OCI-LY7 (cell line): ENCODE data around the gene CCT7. TPM values are rescaled to one million over a fixed set of nuclear protein-coding genes. Genes with fewer than 3 reads are reported as not detected.

ENCODE experiments used
- BruUV-seq: library from RNA; stranded (reverse); fragments of 400-500 nt; replicated peaks from 2 replicates; lab custom pipeline; 2021; lab: Mats Ljungman, UMichigan
- CTCF ChIA-PET: fragments of 300-600 bp; sonication (Branson Sonifier 250); formaldehyde crosslinking; loops from one replicate; lab custom pipeline; 2022; ENCODE audit warnings: antibody characterized with exemption; ENCODE audit not compliant: unreplicated experiment; lab: Charles Lee
- POLR2A ChIA-PET: fragments of 300-600 bp; sonication (Branson Sonifier 250); formaldehyde crosslinking; loops from one replicate; lab custom pipeline; 2022; ENCODE audit warnings: antibody characterized with exemption; lab: Charles Lee
- DNase-seq: peaks from one replicate; pipeline ENCODE4 v3.0.0-alpha.2; 2015; ENCODE audit warnings: low spot score
- H2AFZ ChIP-seq: fragments of 200-600 bp; sonication (generic), shearing (Covaris generic); 2 replicates; pipeline ENCODE4 v1.6.1; 2014; ENCODE audit warnings: mild to moderate bottlenecking, antibody characterized with exemption, low read length, moderate library complexity
- H3K27ac ChIP-seq: fragments of 200-600 bp; sonication (generic); 2 replicates; pipeline ENCODE4 v1.5.1; 2014; ENCODE audit warnings: mixed run types, low read depth, mild to moderate bottlenecking, moderate library complexity, low read length, inconsistent platforms; ENCODE audit not compliant: poor library complexity, severe bottlenecking
- H3K36me3 ChIP-seq: fragments of 200-600 bp; sonication (generic); 2 replicates; pipeline ENCODE4 v1.6.1; 2014; ENCODE audit warnings: mild to moderate bottlenecking, antibody characterized with exemption, low read length, moderate library complexity, mixed read lengths; ENCODE audit not compliant: insufficient read depth
- H3K4me1 ChIP-seq: fragments of 200-600 bp; sonication (generic); 2 replicates; pipeline ENCODE4 v1.5.1; 2014; ENCODE audit warnings: mild to moderate bottlenecking, low read length; ENCODE audit not compliant: insufficient read depth, poor library complexity, severe bottlenecking
- H3K4me2 ChIP-seq: fragments of 200-600 bp; sonication (generic); 2 replicates; pipeline ENCODE4 v1.6.1; 2014; ENCODE audit warnings: mild to moderate bottlenecking, low read length
- H3K4me3 ChIP-seq: fragments of 200-600 bp; sonication (generic); 2 replicates; pipeline ENCODE4 v1.5.1; 2014; ENCODE audit warnings: mild to moderate bottlenecking, low read depth, low read length; ENCODE audit not compliant: poor library complexity, severe bottlenecking
- H3K79me2 ChIP-seq: fragments of 200-600 bp; sonication (generic); 2 replicates; pipeline ENCODE4 v1.6.1; 2016; ENCODE audit warnings: low read depth, mild to moderate bottlenecking, low read length, moderate library complexity, mixed read lengths; ENCODE audit not compliant: insufficient read depth
- H3K9me2 ChIP-seq: fragments of 200-600 bp; sonication (generic); 2 replicates; pipeline ENCODE4 v1.6.1; 2016; ENCODE audit warnings: mild to moderate bottlenecking, low read length, mixed read lengths; ENCODE audit not compliant: insufficient read depth
- H3K9me3 ChIP-seq: fragments of 200-600 bp; sonication (generic); 2 replicates; pipeline ENCODE4 v1.6.1; 2014; ENCODE audit warnings: mild to moderate bottlenecking, mixed run types, low read length, mixed read lengths
- H4K20me1 ChIP-seq: fragments of 200-600 bp; sonication (generic); 2 replicates; pipeline ENCODE4 v1.6.1; 2014; ENCODE audit warnings: mild to moderate bottlenecking, antibody characterized with exemption, low read length, moderate library complexity, mixed read lengths; ENCODE audit not compliant: insufficient read depth
- EZH2phosphoT487 ChIP-seq: fragments of 200-600 bp; sonication (generic); IDR thresholded peaks from 2 replicates; pipeline ENCODE4 v1.6.1; 2018; ENCODE audit warnings: low read depth, borderline replicate concordance, mild to moderate bottlenecking, mixed run types, antibody characterized with exemption, low read length, moderate library complexity, mixed read lengths
- intact Hi-C: fragments of 100-400 bp; cut with micrococcal nuclease; formaldehyde crosslinking; loops from one replicate; pipeline ENCODE4 v1.10.0; 2022; ENCODE audit not compliant: unreplicated experiment
- total RNA-seq, 2 experiments: library from RNA; depleted of rRNA in 1 of 2; stranded (reverse); fragments of >200 nt in 1 of 2; shearing (Covaris generic) in 1 of 2; gene quantifications; 2 replicates each; pipeline ENCODE4 v1.2.3, GENCODE V29; 2014 to 2022
- TF ChIP-seq, protein P1 (sequence below): fragments of 200-600 bp; sonication (generic); conservative IDR thresholded peaks from 2 replicates; pipeline ENCODE4 v1.5.1; 2014; ENCODE audit warnings: mild to moderate bottlenecking, antibody characterized with exemption, low read length, moderate library complexity, mixed read lengths

Gene CCT7
- total RNA-seq, 2 experiments from 2014 or later, result 334 to 347 TPM

DNA sequence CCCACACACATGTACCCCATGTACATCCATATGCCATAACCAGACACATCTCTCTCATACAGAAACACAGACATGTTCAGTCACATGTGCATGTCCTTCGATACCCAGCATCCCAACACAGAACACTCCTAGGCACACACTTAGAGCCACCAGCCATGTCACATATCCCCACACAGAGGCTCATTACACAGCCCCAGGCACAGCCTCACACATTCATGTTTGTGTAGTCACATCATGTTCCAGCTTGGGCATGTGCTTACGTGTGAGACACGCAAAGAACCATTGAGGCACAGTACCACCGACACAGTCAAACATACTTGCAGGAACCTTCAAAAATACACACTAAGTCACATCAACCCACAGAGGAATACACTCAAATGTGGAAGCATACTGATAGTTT, 32.9 kb downstream of the CCT7 start:
- DNase-seq, result no peak
- Histone ChIP-seq H3K9me2 (no peaks in the 10 kb centered on the region), H3K36me3 (peaks cover 88% of the 10 kb centered on the region), H3K27ac (no peak overlapping the region), H3K4me2 (no peak overlapping the region), H3K9me3 (no peaks in the 10 kb centered on the region), H3K4me3 (no peak overlapping the region), H3K79me2 (peaks cover 18% of the 10 kb centered on the region; the same call in 1 of the 2 replicates), H2AFZ (no peak overlapping the region), H4K20me1 (no peaks in the 10 kb centered on the region), H3K4me1 (peaks cover 7% of the 10 kb centered on the region)
- POLR2A ChIA-PET, result no interaction called here
- TF ChIP-seq, protein P1, sequence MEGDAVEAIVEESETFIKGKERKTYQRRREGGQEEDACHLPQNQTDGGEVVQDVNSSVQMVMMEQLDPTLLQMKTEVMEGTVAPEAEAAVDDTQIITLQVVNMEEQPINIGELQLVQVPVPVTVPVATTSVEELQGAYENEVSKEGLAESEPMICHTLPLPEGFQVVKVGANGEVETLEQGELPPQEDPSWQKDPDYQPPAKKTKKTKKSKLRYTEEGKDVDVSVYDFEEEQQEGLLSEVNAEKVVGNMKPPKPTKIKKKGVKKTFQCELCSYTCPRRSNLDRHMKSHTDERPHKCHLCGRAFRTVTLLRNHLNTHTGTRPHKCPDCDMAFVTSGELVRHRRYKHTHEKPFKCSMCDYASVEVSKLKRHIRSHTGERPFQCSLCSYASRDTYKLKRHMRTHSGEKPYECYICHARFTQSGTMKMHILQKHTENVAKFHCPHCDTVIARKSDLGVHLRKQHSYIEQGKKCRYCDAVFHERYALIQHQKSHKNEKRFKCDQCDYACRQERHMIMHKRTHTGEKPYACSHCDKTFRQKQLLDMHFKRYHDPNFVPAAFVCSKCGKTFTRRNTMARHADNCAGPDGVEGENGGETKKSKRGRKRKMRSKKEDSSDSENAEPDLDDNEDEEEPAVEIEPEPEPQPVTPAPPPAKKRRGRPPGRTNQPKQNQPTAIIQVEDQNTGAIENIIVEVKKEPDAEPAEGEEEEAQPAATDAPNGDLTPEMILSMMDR, result no peak
- no peak for TF ChIP-seq EZH2phosphoT487
- BruUV-seq, result no TSS peak
- CTCF ChIA-PET, result no interaction called here
- intact Hi-C loops, result no loop called here

DNA sequence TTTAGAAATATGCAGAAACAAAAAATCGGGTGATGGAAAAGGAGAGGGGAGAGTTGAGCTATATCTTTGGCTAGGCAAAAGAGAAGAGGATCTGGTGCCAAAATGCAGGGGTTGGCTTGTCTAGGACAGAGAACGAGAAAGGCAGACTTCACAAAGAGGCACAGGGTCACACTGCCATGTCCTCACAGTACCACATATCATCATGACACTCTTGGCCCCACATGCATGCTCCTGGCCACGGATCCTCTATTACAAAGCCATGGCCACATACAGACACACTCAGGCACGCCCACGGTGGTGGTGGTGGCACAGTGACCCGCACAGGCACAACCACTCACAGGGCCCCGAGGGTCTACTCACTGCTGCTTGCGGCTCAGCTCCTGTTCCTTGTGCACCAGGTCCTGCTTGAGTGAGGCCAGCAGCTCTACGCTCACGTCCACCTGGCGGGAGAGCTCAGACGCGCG, 34.3 kb downstream of the CCT7 start:
- ChIA-PET POLR2A (no interaction called here), CTCF (no interaction called here)
- H3K9me2 ChIP-seq, result no peaks in the 10 kb centered on the region
- no peak overlapping the region for H3K4me2 ChIP-seq
- no peak overlapping the region for H3K4me3 ChIP-seq
- BruUV-seq, result no TSS peak
- DNase-seq, result no peak
- TF ChIP-seq, protein P1, result no peak
- no peak for TF ChIP-seq EZH2phosphoT487
- peaks cover 22% of the 10 kb centered on the region; the same call in 1 of the 2 replicates for H3K79me2 ChIP-seq
- no peaks in the 10 kb centered on the region for H3K9me3 ChIP-seq
- no peak overlapping the region for H2AFZ ChIP-seq
- H4K20me1 ChIP-seq, result 0 out of 2 replicates have a peak, but pooled peaks cover 6% of the 10 kb centered on the region
- H3K27ac ChIP-seq, result no peak overlapping the region
- peaks cover 90% of the 10 kb centered on the region for H3K36me3 ChIP-seq
- H3K4me1 ChIP-seq, result peaks cover 7% of the 10 kb centered on the region
- intact Hi-C loops, result no loop called here

DNA sequence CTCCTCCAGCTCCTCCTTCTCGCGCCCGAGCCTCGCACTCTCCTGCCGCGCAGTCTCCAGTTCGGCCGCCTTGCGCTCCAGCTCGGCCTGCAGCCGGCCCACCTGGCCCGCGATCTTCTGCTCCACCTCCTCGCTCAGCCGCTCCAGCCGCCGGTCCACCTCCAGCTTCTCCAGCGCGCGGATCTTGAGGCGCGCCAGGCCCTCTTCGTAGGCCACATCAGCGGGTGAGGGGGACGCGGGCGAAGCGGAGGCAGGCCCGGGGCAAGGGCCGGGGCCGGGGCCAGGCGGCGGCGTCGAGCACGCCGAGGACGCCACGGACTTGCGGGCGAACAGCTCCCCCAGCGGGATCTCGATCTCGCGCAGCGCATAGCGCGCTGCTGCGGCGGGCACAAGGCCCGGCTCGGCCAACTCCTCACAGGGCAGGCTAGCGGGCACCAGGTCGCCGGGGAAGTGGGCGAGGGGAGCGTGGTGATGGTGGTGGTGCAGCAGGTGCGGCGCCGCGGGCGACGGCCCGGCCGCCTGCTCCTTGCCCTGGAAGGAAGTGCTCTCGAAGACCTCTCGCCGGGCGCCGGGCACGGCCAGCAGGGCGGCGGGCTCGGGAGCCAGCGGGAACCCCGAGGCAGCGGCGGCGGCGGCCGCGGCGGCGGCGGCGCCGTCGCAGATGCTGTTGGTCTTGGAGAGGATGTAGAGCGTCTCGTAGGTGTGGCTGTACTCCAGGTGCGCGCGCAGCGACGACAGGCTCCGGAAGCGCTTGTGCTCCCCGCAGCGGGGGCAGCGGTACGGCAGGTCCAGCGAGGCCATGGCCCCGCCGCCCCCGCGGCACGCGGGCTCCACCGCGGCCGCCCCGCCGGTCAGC, 35.0 kb downstream of the CCT7 start:
- peaks cover 89% of the 10 kb centered on the region for H3K36me3 ChIP-seq
- no peaks in the 10 kb centered on the region for H3K9me3 ChIP-seq
- peak overlapping the region; percentile 56; the same call in 1 of the 2 replicates for H3K4me2 ChIP-seq
- ChIA-PET POLR2A (no interaction called here), CTCF (no interaction called here)
- H3K9me2 ChIP-seq, result no peaks in the 10 kb centered on the region
- peak; percentile 68 for DNase-seq
- no TSS peak for BruUV-seq
- H2AFZ ChIP-seq, result no peak overlapping the region
- H3K4me3 ChIP-seq, result peak overlapping the region; percentile 42
- H3K27ac ChIP-seq, result no peak overlapping the region
- intact Hi-C loops, result no loop called here
- no peak for TF ChIP-seq EZH2phosphoT487
- peaks cover 23% of the 10 kb centered on the region; the same call in 1 of the 2 replicates for H3K79me2 ChIP-seq
- 0 out of 2 replicates have a peak, but pooled peaks cover 10% of the 10 kb centered on the region for H4K20me1 ChIP-seq
- H3K4me1 ChIP-seq, result peaks cover 7% of the 10 kb centered on the region
